ENCODE data around the gene ZNF443.

The ZNF443 gene

GRCh38 chr19:12484371-12485051 lies 43.7 kb upstream of the ZNF443 start, which contains the start of gene ZNF709 (continued):
- TF ChIP-seq ZBTB11 (tag by site-specific recombination; conservative IDR thresholded peaks at IDR 0.05; ENCODE audit: low read depth) (peak; percentile 62), ZNF239 (tag by site-specific recombination; IDR thresholded peaks at IDR 0.05) (no peak), SP2 (tag by site-specific recombination; IDR thresholded peaks at IDR 0.05) (peak; percentile 96), SP7 (tag by site-specific recombination; IDR thresholded peaks at IDR 0.05) (no peak; the same call in 1 of the 2 replicates), ZFP69B (tag by site-specific recombination; IDR thresholded peaks at IDR 0.05) (peak; percentile 93), ZNF521 (tag by site-specific recombination; IDR thresholded peaks at IDR 0.05) (no peak), ZNF585B (tag by site-specific recombination; IDR thresholded peaks at IDR 0.05) (no peak), TRIM28 (IDR thresholded peaks at IDR 0.05; ENCODE audit: borderline replicate concordance, low read length) (0 out of 2 replicates have a peak, but pooled peaks have one; percentile 53), ZNF266 (tag by site-specific recombination; IDR thresholded peaks at IDR 0.05; ENCODE audit: low read depth) (no peak), HOXC10 (CRISPR knock-in tag; IDR thresholded peaks at IDR 0.05) (no peak), ZNF426 (tag by site-specific recombination; IDR thresholded peaks at IDR 0.05) (no peak), KLF9 (tag by site-specific recombination; IDR thresholded peaks at IDR 0.05; ENCODE audit: low read depth) (peak; percentile 91), ZNF501 (tag by site-specific recombination; IDR thresholded peaks at IDR 0.05) (peak; percentile 65), ZNF548 (tag by site-specific recombination; IDR thresholded peaks at IDR 0.05) (no peak), OVOL3 (tag by site-specific recombination; IDR thresholded peaks at IDR 0.05) (no peak), ZFP37 (tag by site-specific recombination; IDR thresholded peaks at IDR 0.05) (peak; percentile 79; the same call in 1 of the 2 replicates), BCL6B (tag by site-specific recombination; IDR thresholded peaks at IDR 0.05) (no peak), ZEB2 (tag by site-specific recombination; IDR thresholded peaks at IDR 0.05) (peak; percentile 89), KLF10 (tag by site-specific recombination; IDR thresholded peaks at IDR 0.05) (no peak), INSM2 (tag by site-specific recombination; IDR thresholded peaks at IDR 0.05) (no peak), ZBTB26 (tag by site-specific recombination; optimal IDR thresholded peaks at IDR 0.05) (peak; percentile 35), ZNF2 (tag by site-specific recombination; IDR thresholded peaks at IDR 0.05) (peak; percentile 79)

All from HEK293 (cell line).